HG03095 (cell line): Measurements from ENCODE around the gene AFF3.

Experiments used
- ATAC-seq: cut with Tn5 transposase; IDR thresholded peaks from one replicate; pipeline ENCODE4 v1.9.1; 2021; ENCODE audit warnings: moderate library complexity; ENCODE audit not compliant: unreplicated experiment

The AFF3 gene

GRCh38 chr2:99652862-99653261, 489.5 kb downstream of the AFF3 start:
- ATAC-seq, result no peak

GRCh38 chr2:99651930-99652670, 490.3 kb downstream of the AFF3 start:
- no peak for ATAC-seq

DNA sequence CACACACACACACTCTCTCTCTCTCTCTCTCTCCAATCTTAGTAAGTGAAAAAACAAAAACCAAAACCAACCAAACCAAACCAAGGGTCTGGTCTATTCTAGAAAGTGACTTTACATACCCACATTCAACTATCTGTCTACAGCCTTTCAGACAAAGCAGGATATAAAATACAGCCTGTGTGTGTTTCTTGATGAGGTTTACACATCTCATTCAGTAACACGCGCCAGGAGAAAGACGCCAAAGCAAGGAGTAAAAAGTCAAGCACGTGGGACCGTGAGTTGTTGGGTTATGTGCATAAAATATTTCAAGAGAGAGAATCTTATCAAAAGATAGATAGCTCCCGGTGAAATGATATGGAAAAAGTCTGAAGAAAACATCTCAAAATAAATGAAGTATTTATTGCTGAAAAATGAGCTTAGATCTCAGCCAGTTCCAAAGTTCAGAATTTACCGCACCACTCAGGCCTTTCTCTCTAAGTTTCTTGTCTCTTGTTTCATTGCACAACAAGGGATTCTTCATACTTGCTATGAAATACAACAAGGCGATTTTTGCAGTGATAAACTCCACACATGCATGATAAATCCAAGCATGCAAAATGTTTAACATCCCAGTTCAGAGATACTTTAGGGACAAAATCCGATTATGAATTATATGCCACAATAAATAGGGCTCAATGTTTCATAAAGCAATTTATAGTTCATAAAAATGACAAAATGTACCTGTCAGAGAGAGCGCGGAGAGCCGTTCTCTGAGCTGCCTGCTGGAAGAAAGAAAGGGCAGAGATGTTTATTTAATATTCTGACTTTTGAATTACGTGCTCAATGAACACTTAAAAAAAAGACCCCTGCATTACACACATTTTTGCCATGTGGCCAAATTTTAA, 493.2 kb downstream of the AFF3 start:
- no peak for ATAC-seq

DNA sequence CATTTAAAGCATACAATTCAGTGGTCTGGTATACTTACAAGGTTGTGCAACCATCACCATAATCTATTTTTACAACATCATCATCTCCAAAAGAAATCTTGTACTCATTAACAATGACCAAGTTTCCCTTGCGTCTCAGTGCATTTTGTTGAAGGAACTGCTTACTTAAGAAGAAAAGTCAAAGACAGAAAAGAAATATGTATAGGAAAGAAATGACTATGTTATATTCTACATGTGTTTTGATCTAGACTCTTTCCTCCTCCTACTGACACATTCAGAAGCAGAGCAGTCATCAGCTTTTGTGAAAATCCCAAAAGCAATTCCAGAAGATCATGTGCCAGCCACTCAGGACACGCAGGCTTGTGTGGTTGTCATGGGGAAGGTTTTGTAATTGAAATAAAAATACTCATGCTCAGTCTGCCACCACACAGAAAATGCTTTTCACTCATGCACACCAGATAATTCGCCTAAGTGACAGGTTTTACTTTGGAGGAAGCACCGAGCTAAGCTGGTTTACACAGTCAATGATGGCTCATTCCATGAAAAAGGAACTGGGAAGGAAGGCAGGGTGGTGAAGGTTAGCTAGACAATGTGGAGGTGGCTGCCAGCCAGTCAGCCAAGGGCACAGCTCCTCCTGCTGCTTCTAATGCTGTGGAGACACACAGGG, 494.1 kb downstream of the AFF3 start:
- no peak for ATAC-seq

GRCh38 chr2:99645960-99646359, 496.4 kb downstream of the AFF3 start:
- ATAC-seq, result no peak

- no peak for ATAC-seq
Measured at GRCh38 chr2:99644419-99644787, 498.0 kb downstream of the AFF3 start.

GRCh38 chr2:99643787-99644418, 498.5 kb downstream of the AFF3 start:
- ATAC-seq, result no peak

- no peak for ATAC-seq
Measured at GRCh38 chr2:99641999-99642398, 500.4 kb downstream of the AFF3 start.

DNA sequence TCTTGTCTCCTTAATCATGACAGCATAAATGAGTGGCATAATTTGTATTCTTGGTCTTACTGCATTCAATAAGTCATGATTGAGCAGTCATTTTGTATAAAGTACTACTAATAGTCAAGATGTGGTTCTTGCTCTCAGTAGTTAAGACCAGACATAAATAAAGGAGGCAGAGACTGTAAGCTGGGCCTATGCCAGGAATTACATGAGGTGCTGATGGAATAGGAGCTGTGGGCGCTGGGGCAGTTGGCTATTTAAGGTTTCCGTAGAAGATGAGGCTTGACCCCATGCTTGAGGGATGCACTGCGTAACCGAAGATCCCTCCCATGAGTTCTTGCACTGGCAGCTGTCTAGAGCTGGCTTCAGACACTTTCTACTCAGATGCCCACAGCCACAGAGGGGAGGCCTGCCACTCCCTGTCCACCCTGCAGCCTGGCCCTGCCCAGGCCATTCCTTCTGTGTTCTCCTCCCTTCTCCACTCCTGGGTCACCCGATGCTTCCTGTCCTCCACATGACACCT, 501.7 kb downstream of the AFF3 start:
- ATAC-seq, result no peak

- no peak for ATAC-seq
Measured at GRCh38 chr2:99638791-99639190, 503.6 kb downstream of the AFF3 start.

DNA sequence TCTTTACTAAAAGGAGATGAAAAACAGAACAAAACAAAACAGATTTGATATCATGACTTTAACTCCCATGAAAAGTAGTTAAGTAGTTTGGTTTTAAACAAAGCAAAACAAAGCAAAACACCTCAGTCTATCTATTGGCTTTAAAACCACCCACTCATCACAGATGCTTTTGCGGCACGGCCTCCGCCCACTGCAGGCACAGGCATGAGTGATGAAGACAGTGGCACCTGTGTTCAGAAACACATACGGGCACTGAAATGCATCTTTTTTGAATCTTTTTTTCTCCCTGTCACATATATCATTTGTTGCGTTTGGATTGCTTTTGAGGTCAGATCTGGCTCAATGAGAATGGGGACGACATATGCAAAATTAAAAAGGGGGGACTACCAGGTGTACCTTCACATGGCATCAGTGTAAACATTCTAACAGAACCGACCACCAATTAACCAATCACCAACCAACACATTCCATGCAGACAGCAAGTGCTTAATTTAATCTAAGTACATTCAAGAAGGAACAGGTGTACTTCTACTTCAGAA, 505.2 kb downstream of the AFF3 start:
- no peak for ATAC-seq

GRCh38 chr2:99636144-99637034, 506.0 kb downstream of the AFF3 start:
- no peak for ATAC-seq

GRCh38 chr2:99635710-99636109, 506.7 kb downstream of the AFF3 start:
- no peak for ATAC-seq

DNA sequence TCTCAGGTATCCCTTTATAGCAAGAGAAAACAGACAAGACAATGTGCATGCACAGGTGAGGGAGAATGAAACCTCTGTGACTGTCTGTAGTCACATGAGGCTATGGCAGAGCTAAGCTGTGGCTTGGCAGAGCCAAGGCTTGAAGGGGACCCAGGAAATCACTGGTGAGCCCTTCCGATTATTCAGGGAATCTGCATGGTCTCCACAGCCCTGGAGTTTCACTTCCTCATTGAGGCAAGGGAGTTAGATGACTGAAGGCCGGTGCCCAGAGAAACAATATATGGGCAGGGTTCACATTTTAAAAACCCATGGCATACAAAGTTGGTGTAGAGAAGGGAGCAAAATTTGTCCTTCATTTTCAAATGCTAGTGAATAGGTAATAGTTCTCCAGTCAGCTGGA, 508.2 kb downstream of the AFF3 start:
- no peak for ATAC-seq

DNA sequence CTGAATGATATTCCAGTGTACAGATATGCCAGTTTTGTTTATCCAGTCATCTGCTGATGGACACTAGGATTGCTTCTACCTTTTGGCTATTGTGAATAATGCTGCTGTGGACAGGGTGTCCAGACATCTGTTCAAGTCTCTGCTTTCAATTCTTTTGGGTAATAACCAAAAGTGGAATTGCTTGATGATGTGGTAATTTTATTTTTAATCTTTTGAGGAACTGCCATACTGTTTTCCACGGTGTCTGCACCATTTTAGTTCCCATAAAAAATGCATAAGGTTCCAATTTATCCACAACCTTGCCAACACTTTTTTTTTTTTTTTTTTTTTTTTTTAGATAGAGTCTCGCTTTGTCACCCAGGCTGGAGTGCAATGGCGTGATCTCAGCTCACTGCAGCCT, 510.7 kb downstream of the AFF3 start:
- no peak for ATAC-seq

DNA sequence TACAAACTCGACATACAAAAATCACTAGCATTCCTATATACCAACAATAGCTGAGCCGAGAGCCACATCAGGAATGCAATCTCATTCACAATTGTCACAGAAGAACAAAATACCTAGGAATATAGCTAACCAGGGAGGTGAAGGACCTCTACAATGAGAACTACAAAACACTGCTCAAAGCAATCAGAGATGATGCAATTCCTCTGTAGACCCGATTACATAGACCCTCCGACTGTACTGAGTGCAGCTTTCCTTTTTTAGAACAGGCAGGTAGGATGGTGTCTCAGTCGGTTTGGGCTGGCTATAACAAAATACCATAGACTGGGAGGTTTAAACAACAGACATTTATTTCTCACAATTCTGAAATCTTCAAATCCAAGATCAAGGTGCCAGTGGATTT, 513.1 kb downstream of the AFF3 start:
- no peak for ATAC-seq

- ATAC-seq, result no peak
Measured at GRCh38 chr2:99626158-99626557, 516.2 kb downstream of the AFF3 start.

GRCh38 chr2:99624677-99625076, 517.7 kb downstream of the AFF3 start:
- ATAC-seq, result no peak

GRCh38 chr2:99623613-99624012, 518.8 kb downstream of the AFF3 start:
- ATAC-seq, result no peak

- ATAC-seq, result no peak
Measured at GRCh38 chr2:99623035-99623434, 519.4 kb downstream of the AFF3 start.
